HepG2 (cell line): Measurements from ENCODE around the gene PTK7. TPM values are rescaled to one million over a fixed set of nuclear protein-coding genes. Genes with fewer than 3 reads are reported as not detected.
A peak's percentile ranks its signal among the peaks of the same experiment; 100 is the strongest.

Experiments
- GZF1 ChIP-seq: sonication (generic); formaldehyde crosslinking; IDR thresholded peaks from 2 replicates; pipeline ENCODE4 v1.5.1; 2020; ENCODE audit warnings: mild to moderate bottlenecking, missing genetic modification reagents
- HOMEZ ChIP-seq: IDR thresholded peaks from 2 replicates; pipeline ENCODE4 v1.6.1; 2016; ENCODE audit warnings: low read depth
- KDM5B ChIP-seq: sonication (generic); formaldehyde crosslinking; IDR thresholded peaks from 2 replicates; pipeline ENCODE4 v1.4.0; 2020; ENCODE audit warnings: missing genetic modification reagents, mild to moderate bottlenecking, borderline replicate concordance
- MEIS1 ChIP-seq: sonication (generic); formaldehyde crosslinking; IDR thresholded peaks from 2 replicates; pipeline ENCODE4 v1.9.0; 2021; ENCODE audit warnings: mild to moderate bottlenecking, missing genetic modification reagents, moderate library complexity, borderline replicate concordance
- NCOA5 ChIP-seq: sonication (generic); formaldehyde crosslinking; IDR thresholded peaks from 2 replicates; pipeline ENCODE4 v1.4.0; 2020; ENCODE audit warnings: missing genetic modification reagents
- SRSF9 ChIP-seq: fragments of 200-400 bp; formaldehyde crosslinking; IDR thresholded peaks from 2 replicates; pipeline ENCODE4 v1.6.1; 2018; ENCODE audit warnings: borderline replicate concordance, mild to moderate bottlenecking, low read depth, low read length; ENCODE audit not compliant: insufficient read depth, poor library complexity, severe bottlenecking
- TBX3 ChIP-seq: fragments of 450-650 bp; IDR thresholded peaks from 2 replicates; pipeline ENCODE4 v1.6.1; 2017; ENCODE audit warnings: antibody characterized with exemption, mild to moderate bottlenecking, inconsistent platforms, borderline replicate concordance
- ZNF225 ChIP-seq: sonication (generic); formaldehyde crosslinking; IDR thresholded peaks from 2 replicates; pipeline ENCODE4 v1.4.0; 2020; ENCODE audit warnings: mild to moderate bottlenecking, missing genetic modification reagents
- ZNF556 ChIP-seq: sonication (generic); formaldehyde crosslinking; IDR thresholded peaks from 2 replicates; pipeline ENCODE4 v1.4.0; 2020; ENCODE audit warnings: mild to moderate bottlenecking, missing genetic modification reagents, borderline replicate concordance
- ZNF580 ChIP-seq: IDR thresholded peaks from 2 replicates; pipeline ENCODE4 v1.6.1; 2016; ENCODE audit warnings: low read depth, borderline replicate concordance
- ZNF790 ChIP-seq: sonication (generic); formaldehyde crosslinking; IDR thresholded peaks from 2 replicates; pipeline ENCODE4 v1.8.0; 2022; ENCODE audit warnings: missing genetic modification reagents, mild to moderate bottlenecking, borderline replicate concordance
- polyA plus RNA-seq, 8 experiments: library from polyadenylated mRNA; depleted of rRNA in 3 of 8; stranded (reverse) in 7 of 8; unstranded in 1 of 8; fragments of >200 nt; fragmentation: Illumina TruSeq in 4 of 8; extraction: Trizol in 4 of 8; gene quantifications; 2 replicates each; pipeline versions ENCODE4 v1.2.1 to v1.2.3, GENCODE V29; 2011 to 2016; ENCODE audit warnings: low read depth in 4 of 8, missing spikeins in 1 of 8, mixed read lengths in 1 of 8; ENCODE audit not compliant: insufficient read depth in 1 of 8
- total RNA-seq, 5 experiments: library from RNA; depleted of rRNA; stranded (reverse); fragments of >200 nt; fragmentation: Illumina TruSeq; extraction: Trizol; gene quantifications; 2 replicates each; pipeline ENCODE4 v1.2.3, GENCODE V29; 2016; ENCODE audit warnings: low read depth in 1 of 5
- TF ChIP-seq, protein P1 (sequence below): sonication (generic); formaldehyde crosslinking; IDR thresholded peaks from 2 replicates; pipeline ENCODE4 v1.8.0; 2022; ENCODE audit warnings: missing genetic modification reagents, mild to moderate bottlenecking, moderate library complexity, borderline replicate concordance
- TF ChIP-seq, protein P2 (sequence below): sonication (generic); formaldehyde crosslinking; IDR thresholded peaks from 2 replicates; pipeline ENCODE4 v1.5.0; 2020; ENCODE audit warnings: mild to moderate bottlenecking, missing genetic modification reagents, borderline replicate concordance
- TF ChIP-seq, protein P3 (sequence below): IDR thresholded peaks from 2 replicates; pipeline ENCODE4 v1.6.1; 2016; ENCODE audit warnings: low read depth, missing genetic modification reagents, missing compliant biosample characterization
- TF ChIP-seq, protein P4 (sequence below): sonication (generic); formaldehyde crosslinking; IDR thresholded peaks from 2 replicates; pipeline ENCODE4 v1.5.0; 2020; ENCODE audit warnings: mild to moderate bottlenecking, low read depth, missing genetic modification reagents, borderline replicate concordance

The PTK7 gene
- total and polyA plus RNA-seq, 2 of the 13 experiments (the other 11 are each of a cell fraction or from before 2014, with no cell fraction given), result 98.5 to 99.8 TPM

DNA sequence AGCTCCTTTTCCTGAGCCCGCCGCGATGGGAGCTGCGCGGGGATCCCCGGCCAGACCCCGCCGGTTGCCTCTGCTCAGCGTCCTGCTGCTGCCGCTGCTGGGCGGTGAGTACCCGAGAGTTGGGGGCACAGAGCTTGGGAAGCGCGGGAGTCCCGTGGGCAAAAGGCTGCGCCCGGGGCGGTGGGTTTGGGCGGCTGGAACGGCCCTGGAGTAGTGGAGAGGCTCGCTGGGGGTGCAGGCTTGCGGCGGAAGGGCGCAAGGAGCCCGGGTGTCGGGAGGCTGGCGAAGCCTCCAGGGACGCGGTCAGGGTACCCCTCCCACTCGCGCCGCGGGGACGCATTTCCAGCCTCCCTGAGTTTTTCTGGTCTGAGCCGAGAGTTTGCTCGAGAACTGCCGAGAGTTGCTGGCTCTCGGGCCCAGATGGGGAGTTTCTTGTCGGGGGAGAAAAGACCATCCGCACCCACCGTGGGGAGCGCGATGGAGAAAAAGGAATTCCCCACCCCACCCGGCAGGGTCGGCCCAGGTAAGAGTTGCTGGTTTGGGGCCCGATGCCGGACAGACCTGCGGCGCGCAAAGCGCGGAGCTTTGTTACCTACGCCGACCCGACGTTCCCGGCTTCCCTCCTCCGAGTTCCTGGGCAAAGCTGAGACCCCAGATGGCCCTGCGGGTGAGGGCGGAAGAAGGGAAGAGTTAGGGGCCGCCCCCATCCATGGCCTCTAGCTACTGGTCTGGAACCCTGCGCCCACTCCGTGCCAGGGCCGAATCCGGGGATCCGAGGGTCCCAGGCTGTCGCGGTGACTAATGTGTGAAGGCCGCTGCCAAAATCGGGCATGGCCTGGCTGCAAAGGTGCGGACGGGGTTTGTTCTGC, 584 bp downstream of the PTK7 start (continued):
- TF ChIP-seq, protein P1, sequence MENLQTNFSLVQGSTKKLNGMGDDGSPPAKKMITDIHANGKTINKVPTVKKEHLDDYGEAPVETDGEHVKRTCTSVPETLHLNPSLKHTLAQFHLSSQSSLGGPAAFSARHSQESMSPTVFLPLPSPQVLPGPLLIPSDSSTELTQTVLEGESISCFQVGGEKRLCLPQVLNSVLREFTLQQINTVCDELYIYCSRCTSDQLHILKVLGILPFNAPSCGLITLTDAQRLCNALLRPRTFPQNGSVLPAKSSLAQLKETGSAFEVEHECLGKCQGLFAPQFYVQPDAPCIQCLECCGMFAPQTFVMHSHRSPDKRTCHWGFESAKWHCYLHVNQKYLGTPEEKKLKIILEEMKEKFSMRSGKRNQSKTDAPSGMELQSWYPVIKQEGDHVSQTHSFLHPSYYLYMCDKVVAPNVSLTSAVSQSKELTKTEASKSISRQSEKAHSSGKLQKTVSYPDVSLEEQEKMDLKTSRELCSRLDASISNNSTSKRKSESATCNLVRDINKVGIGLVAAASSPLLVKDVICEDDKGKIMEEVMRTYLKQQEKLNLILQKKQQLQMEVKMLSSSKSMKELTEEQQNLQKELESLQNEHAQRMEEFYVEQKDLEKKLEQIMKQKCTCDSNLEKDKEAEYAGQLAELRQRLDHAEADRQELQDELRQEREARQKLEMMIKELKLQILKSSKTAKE (CRISPR knock-in tag), result no peak
- no peak for TF ChIP-seq HOMEZ (CRISPR knock-in tag)
- TF ChIP-seq, protein P2, sequence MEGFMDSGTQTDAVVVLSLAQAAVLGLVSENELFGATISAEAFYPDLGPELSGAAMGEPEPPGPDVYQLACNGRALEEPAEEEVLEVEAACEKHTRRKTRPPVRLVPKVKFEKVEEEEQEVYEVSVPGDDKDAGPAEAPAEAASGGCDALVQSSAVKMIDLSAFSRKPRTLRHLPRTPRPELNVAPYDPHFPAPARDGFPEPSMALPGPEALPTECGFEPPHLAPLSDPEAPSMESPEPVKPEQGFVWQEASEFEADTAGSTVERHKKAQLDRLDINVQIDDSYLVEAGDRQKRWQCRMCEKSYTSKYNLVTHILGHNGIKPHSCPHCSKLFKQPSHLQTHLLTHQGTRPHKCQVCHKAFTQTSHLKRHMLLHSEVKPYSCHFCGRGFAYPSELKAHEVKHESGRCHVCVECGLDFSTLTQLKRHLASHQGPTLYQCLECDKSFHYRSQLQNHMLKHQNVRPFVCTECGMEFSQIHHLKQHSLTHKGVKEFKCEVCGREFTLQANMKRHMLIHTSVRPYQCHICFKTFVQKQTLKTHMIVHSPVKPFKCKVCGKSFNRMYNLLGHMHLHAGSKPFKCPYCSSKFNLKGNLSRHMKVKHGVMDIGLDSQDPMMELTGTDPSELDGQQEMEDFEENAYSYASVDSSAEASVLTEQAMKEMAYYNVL, result no peak
- TF ChIP-seq, protein P3, sequence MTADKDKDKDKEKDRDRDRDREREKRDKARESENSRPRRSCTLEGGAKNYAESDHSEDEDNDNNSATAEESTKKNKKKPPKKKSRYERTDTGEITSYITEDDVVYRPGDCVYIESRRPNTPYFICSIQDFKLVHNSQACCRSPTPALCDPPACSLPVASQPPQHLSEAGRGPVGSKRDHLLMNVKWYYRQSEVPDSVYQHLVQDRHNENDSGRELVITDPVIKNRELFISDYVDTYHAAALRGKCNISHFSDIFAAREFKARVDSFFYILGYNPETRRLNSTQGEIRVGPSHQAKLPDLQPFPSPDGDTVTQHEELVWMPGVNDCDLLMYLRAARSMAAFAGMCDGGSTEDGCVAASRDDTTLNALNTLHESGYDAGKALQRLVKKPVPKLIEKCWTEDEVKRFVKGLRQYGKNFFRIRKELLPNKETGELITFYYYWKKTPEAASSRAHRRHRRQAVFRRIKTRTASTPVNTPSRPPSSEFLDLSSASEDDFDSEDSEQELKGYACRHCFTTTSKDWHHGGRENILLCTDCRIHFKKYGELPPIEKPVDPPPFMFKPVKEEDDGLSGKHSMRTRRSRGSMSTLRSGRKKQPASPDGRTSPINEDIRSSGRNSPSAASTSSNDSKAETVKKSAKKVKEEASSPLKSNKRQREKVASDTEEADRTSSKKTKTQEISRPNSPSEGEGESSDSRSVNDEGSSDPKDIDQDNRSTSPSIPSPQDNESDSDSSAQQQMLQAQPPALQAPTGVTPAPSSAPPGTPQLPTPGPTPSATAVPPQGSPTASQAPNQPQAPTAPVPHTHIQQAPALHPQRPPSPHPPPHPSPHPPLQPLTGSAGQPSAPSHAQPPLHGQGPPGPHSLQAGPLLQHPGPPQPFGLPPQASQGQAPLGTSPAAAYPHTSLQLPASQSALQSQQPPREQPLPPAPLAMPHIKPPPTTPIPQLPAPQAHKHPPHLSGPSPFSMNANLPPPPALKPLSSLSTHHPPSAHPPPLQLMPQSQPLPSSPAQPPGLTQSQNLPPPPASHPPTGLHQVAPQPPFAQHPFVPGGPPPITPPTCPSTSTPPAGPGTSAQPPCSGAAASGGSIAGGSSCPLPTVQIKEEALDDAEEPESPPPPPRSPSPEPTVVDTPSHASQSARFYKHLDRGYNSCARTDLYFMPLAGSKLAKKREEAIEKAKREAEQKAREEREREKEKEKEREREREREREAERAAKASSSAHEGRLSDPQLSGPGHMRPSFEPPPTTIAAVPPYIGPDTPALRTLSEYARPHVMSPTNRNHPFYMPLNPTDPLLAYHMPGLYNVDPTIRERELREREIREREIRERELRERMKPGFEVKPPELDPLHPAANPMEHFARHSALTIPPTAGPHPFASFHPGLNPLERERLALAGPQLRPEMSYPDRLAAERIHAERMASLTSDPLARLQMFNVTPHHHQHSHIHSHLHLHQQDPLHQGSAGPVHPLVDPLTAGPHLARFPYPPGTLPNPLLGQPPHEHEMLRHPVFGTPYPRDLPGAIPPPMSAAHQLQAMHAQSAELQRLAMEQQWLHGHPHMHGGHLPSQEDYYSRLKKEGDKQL (CRISPR knock-in tag), result no peak
- peak; percentile 46 for TF ChIP-seq KDM5B (CRISPR knock-in tag)
- 0 out of 2 replicates have a peak, but pooled peaks have one; percentile 33 for TF ChIP-seq ZNF790 (CRISPR knock-in tag)
- TF ChIP-seq TBX3, result no peak
- no peak for TF ChIP-seq ZNF225 (CRISPR knock-in tag)
- no peak for TF ChIP-seq SRSF9
- TF ChIP-seq ZNF580 (CRISPR knock-in tag), result no peak; the same call in 1 of the 2 replicates
- peak; percentile 65; the same call in 1 of the 2 replicates for TF ChIP-seq ZNF556 (CRISPR knock-in tag)
- no peak for TF ChIP-seq NCOA5 (CRISPR knock-in tag)
- no peak; the same call in 1 of the 2 replicates for TF ChIP-seq MEIS1 (CRISPR knock-in tag)
- peak; percentile 18; the same call in 1 of the 2 replicates for TF ChIP-seq GZF1 (CRISPR knock-in tag)
- TF ChIP-seq, protein P4, sequence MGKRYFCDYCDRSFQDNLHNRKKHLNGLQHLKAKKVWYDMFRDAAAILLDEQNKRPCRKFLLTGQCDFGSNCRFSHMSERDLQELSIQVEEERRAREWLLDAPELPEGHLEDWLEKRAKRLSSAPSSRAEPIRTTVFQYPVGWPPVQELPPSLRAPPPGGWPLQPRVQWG, result no peak
